Colon (tissue), 2 donors: ENCODE measurements around the gene ERC1.
"Not testable (repeated sequence)": the region's sequence is repeated elsewhere in the genome, so short reads cannot be mapped to it uniquely, and the experiment has no call there.

Experiments
- FAIRE-seq: peaks from 2 replicates; lab custom pipeline; 2012; peaks lifted over from hg19 to GRCh38; lab: Jason Lieb, UNC
- donor health status: control.
- donor health status: control.

Gene ERC1

DNA sequence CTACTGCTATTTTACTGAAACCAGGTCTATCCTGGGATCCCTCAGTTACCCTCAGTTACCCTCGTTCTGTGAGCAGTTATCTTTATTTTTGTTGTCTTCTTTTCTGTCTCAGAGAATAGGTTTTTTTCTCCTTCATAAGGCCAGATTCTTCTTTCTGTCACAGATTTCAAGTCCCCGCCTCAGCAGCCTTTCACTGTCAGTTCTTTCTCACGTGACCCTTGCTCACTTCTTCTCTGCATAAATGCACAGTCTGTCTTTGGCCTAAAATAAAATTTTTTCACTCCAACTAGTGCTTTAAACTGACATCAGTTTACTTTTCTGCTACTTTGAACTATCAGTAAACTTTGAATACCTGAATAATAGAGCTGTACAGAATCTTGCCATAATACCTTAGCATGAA lies 299.7 kb downstream of the ERC1 start:
- no peak for FAIRE-seq

DNA sequence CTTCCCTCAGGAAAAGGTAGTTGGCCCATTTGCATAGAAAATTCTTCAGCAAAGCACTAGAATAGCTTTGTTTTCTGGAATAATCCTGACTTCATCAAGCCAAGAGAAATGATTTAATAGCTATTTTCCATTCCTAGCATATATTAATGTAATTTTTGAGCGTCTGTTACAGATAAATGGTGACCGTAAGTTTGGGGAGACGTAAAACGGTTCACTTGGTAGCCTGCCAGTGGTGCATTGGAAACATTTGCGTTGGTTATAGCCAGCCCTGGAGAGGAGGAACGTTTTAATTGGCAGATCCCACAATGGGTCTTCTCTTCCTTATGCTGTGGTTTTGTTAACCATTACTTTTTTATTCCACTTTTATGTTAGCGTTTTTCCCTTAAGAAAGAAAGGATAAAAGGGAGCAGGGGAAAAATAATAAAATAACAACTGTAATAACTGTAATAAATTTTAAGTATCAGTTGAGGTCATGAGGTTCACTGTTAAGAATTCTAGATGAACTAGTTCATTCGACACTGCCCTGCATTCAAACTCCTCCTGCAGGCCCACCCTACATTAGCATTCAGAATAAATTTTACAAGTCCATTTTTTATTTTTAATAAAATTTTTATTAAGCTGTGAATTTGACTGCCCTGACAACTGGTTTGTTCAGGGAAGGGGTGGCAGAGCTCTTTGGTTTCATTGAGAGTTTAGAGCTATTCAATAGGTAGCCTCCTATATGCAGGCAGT lies 300.7 kb downstream of the ERC1 start:
- FAIRE-seq, result no peak

GRCh38 chr12:1293901-1294300 lies 302.9 kb downstream of the ERC1 start:
- no peak for FAIRE-seq

- FAIRE-seq, result no peak
Measured at GRCh38 chr12:1297206-1297605, 306.2 kb downstream of the ERC1 start.

- no peak for FAIRE-seq
Measured at GRCh38 chr12:1297639-1298175, 306.7 kb downstream of the ERC1 start.

DNA sequence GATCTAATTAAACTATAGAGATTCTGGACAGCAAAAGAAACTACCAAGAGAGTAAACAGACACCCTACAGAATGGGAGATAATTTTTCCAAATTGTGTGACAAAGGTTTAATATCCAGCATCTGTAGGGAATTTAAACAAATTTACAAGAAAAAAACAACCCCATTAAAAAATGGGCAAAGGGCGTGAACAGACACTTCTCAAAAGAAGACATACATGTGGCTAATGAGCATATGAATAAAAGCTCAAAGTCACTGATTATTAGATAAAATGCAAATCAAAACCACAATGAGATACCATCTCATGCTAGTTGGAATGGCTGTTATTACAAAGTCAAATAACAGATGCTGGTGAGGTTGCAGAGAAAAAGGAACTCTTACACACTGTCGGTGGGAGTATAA lies 309.4 kb downstream of the ERC1 start:
- no peak for FAIRE-seq

GRCh38 chr12:1302201-1302870 lies 311.3 kb downstream of the ERC1 start:
- no peak for FAIRE-seq

DNA sequence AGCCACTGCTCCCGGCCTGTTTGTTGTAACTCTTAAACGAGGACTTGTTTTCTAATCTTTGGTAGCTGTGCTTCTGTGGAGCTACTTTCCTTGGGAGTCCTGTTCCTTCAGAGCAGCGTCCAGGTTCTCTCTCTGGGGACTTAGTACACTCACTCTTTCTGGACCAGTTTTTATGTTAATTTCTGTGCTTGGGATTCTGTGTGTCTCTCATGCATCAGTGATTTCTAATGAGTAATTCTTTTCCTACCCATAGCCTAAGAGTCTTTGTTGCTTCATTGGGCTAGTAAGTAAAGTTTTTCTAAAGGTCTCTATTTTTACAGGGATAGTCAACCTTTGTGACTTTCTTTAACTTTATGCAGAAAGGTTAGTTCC lies 314.0 kb downstream of the ERC1 start:
- no peak for FAIRE-seq

GRCh38 chr12:1305791-1306500 lies 314.9 kb downstream of the ERC1 start:
- no peak for FAIRE-seq

DNA sequence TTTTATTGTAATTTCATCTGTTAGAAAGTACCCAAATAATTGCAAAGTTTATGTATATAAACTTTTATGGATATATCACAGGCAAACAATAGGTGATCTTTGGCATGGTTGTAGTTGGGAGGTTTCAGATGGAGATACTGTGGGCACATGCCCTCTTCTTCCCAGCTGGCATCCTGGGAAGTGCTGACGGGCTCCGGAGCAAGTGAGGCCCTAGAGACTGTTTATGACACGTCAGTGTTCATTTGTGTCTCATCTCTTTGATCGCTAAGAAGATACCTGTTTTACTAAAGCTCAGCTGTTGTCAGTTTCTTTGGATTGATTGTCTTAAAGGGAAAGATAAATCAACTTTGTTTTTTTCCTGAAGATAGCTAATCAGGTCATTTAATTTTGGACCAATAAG lies 315.8 kb downstream of the ERC1 start:
- no peak for FAIRE-seq

- FAIRE-seq, result no peak
Measured at GRCh38 chr12:1307796-1308195, 316.8 kb downstream of the ERC1 start.

DNA sequence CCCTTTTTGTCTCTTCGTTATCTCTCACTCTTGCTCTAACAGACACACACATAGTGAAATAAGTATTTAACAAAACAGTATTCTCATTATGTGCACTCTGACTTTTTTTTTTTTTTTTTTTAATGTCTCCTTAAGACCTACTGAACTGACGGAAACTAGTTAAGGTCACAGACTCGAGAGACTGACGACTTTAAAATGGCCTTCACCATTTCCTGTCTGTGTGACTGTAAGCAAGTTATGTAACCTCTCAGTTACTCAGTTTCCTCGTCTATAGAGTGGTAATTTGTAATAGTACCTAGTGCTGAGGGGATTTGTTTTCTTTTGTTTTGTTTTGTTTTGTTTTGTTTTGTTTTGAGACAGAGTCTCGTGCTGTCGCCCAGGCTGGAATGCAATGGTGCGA lies 318.6 kb downstream of the ERC1 start:
- no peak for FAIRE-seq

- no peak for FAIRE-seq
Measured at GRCh38 chr12:1310653-1311052, 319.6 kb downstream of the ERC1 start.

DNA sequence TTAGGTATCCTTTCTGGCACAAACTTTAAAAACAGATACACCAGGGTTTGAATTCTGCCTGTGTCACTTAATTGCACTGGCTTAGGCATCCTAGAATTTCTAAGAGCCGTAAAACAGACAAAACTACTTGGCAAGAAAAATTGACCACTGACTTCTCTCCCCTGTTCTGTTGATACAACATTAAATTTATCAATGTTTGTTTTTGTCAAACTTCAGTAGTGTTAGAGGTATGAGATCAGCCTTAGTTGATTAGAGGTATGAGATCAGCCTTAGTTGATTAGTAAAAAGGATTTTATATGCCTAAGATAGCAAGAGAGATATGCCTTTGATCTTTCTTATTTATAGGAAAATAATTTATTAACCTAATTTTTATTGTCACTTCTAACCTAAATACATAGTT lies 320.1 kb downstream of the ERC1 start:
- FAIRE-seq, result no peak

GRCh38 chr12:1313906-1314305 lies 322.9 kb downstream of the ERC1 start:
- FAIRE-seq, result no peak

- no peak for FAIRE-seq
Measured at GRCh38 chr12:1314523-1314922, 323.5 kb downstream of the ERC1 start.

DNA sequence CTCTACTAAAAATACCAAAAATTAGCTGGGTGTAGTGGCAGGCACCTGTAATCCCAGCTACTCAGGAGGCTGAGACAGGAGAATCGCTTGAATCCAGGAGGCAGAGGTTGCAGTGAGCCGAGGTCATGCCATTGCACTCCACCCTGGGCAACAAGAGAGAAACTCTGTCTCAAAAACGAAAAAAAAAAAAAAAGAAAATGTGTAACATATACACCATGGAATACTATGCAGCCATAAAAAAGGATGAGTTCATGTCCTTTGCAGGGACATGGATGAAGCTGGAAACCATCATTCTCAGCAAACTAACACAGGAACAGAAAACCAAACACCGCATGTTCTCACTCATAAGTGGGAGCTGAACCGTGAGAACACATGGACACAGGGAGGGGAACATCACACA lies 326.0 kb downstream of the ERC1 start:
- FAIRE-seq, result not testable (repeated sequence)

DNA sequence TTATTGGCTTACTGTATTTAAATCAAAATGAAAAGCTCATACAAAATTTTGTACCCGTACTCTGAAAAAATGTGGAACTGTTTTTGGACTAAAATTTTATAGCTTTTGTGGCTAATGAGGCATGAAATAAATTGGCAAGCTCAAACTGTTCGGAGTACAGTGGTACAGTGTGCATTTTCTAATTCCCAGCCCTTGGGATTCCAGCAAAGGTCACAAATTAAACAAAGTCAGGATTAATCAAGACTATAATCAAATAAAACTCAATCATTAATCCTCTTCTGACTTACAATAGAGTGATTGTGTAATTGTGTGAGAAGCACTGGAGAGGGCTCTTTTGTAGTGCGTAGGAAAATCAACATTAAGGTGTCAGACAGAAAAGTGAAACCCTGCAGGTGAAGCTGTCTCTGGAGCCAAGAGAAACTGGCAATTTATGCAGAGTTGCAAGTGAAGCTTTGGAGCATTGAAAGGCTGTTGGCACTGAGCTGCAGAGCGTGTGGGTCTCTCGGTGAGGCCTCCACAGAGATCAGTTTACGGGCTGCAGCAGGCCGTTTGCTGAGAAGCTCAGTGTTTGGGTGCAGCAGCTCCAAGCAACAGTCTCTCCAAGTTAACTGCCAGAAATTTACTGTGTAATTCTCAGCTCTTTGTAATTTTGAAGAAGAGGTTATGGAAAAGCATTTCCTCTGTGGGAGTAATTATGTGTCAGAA lies 327.5 kb downstream of the ERC1 start:
- FAIRE-seq, result no peak

DNA sequence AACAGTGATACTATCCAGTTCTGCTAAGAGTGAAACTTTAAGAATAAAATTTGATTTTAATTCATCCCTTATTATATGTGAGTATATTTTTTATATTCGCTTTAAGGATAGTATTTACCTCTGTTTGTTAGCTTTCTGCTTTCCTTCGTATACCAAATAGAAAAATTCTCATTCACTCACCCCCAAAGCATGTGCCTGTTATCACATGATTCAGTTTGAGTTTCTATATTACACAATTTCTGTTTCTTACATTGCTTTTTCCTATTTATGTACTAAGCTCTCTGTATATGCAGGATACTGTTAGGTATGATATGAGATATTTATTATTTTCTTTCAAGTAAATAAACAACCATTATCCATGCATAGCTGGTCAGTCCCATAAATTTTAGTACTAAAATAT lies 328.2 kb downstream of the ERC1 start:
- no peak for FAIRE-seq

GRCh38 chr12:1320021-1320420 lies 329.0 kb downstream of the ERC1 start:
- no peak for FAIRE-seq

- FAIRE-seq, result no peak
Measured at GRCh38 chr12:1322821-1323220, 331.8 kb downstream of the ERC1 start.

DNA sequence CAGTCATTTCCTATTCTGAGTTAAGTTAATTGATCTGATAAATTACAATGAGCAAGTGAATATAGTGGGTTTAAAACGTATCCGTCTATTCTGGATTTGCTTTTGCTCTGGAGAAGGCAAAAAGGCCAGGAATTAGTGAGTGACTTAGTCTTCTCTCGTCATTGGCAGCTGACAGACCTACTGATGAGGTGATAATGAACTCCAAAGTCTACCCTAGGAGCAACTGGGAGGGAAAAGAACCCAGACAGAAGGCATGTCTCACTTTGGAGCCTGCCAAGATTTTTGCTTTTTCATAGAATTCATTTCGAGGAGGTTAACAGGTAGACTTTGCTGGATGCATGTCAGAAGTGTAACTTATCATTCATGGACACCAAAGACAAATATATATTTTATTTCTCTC lies 333.1 kb downstream of the ERC1 start:
- no peak for FAIRE-seq

DNA sequence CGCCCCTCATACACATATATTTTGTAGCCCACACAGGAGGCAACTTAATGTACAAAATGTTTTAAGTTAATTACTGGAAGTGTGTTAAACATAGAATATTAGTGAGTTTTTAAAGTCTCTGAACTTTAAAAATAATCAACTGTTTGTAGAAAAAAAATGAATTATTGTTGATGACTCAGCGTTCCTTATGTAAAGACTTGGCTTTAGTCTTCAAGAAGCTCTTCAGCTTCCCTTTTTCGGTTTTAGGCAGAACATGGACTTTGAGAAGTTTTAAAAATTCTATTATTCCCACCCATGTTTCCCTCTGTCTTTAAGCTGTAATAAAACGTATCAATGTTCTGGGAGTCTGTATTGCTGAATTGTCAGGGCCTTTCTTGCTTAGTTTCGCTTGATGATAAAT lies 333.9 kb downstream of the ERC1 start:
- FAIRE-seq, result no peak
